GM19397 (cell line): ENCODE measurements around the gene SMARCE1.
"Not testable (repeated sequence)": the region's sequence is repeated elsewhere in the genome, so short reads cannot be mapped to it uniquely, and the experiment has no call there.

Experiments
- ATAC-seq: cut with Tn5 transposase; IDR thresholded peaks from one replicate; pipeline ENCODE4 v1.9.1; 2021; ENCODE audit warnings: mild to moderate bottlenecking, moderate library complexity; ENCODE audit not compliant: unreplicated experiment

The SMARCE1 gene

DNA sequence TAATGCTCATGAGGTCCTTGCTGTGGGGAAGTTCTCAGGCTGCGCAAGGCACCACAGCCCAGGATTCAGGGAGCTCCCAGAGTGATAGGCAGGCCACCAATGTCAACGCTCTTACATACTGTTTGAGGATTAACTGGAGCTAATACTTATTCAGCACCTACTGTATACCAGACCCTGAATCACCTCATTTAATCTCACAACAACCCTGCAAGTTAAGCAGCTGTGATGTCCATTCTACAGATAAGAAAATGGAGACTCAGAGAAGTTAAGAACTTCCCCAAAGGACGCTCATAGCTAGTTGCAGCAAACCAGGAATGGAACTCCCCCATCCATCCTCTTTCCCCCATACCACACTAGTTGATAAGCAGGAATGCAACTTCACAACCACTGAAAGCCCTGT lies 56.9 kb downstream of the SMARCE1 start:
- ATAC-seq, result no peak

DNA sequence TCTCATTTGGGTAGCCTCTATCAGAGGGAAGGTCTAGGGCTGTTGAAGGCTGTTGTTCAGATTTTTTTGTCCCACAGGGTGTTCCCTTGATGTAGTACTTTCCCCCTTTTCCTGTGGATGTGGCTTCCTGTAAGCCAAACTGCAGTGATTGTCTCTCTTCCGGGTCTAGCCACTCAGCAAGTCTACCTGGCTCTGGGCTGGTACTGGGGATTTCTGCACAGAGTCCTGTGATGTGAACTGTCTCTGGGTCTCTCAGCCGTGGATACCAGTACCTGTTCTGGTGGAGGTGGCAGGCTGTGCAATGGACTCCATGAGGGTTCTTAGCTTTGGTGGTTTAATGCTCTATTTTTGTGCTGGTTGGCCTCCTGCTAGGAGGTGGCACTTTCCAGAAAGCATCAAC lies 59.1 kb downstream of the SMARCE1 start:
- ATAC-seq, result no peak

DNA sequence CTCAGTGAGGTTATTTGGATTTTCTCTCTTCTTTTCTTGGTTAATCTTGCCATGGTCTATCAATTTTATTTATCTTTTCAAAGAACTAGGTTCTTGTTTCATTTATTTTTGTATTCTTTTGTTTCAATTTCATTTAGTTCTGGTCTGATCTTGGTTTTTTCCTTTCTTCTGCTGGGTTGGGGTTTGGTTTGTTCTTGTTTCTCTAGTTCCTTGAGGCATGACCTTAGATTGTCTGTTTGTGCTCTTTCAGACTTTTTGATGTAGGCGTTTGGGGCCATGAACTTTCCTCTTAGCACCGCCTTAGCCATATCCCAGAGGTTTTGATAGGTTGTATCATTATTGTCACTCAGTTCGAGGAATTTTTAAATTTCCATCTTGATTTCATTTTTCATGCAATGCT lies 61.4 kb downstream of the SMARCE1 start:
- ATAC-seq, result not testable (repeated sequence)

DNA sequence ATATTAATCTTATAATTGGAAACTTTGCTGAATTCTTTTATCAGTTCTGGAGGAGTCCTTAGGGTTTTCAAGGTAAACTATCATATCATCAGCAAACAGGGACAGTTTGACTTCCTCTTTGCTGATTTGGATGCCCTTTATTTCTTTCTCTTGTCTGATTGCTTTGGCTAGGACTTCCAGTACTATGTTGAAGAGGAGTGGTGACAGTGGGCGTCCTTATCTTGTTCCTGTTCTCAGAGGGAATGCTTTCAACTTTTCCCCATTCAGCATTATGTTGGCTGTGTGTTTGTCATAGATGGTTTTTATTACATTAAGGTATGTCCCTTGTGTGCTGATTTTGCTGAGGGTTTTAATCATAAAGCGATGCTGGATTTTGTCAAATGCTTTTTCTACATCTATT lies 62.7 kb downstream of the SMARCE1 start:
- ATAC-seq, result not testable (repeated sequence)

DNA sequence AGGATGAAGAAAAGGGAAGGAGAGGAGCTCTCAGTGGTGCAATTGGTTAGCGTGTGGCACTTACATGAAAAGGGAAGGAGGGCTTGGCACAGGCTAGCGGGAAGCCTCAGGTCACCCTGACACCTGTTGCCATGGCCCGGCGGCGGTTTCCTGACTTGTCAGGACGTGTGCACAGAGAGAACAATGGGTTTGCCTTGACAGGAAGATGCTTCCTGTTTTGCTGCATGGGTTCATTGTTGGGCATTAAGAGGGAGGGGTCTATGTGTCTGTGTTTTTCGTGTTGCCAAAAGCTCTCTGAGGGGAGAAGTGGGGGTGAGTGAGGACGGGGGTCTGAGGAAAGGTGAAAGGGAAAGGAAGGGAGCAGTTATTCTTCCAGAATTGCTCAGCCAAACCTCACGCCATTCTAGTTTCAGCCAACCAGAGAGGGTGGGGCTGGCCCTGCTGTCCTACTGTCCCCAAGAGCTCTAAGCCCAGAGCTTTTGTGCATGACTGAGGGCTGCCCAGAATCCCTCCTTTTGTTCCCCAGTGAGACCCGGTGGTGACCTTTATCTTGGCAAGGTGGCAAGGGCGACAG lies 65.2 kb downstream of the SMARCE1 start:
- peak; percentile 96 for ATAC-seq

DNA sequence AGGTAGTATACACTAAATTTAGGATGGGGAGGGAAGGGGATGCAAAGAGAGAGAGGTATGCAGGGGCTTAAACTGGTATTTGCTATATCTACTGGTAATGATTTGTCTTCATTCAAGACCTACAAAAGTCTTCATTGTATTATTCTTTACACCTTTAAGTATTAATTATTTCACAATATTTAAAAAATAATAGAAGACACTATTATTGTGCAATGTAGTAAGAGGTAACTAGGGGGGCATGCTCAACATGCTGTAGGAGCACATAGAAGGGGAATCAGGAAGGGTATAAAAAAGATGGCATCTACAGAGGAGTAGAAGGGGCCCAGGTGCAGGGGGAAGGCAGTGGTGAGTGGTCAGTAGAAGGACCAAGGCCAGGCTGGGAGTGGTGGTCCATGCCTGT lies 67.5 kb downstream of the SMARCE1 start:
- no peak for ATAC-seq

DNA sequence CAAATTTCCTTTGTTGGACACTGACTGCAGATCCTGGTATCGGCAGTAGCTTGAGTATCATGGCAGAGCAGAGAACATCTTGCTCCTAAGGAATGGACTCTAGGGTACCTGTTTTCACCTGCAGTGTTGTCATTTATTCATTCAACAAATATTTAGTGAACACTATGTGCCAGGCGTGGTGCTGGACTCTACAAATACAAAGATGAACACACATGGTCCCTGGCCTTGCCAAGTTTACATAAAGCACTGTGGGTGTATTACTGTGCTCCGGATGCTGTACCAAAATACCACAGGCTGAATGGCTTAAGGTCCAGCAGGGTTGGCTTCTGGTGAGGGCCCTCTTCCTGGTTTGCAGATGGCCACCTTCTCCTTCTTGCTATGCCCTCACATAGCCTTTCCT lies 68.1 kb downstream of the SMARCE1 start:
- no peak for ATAC-seq

DNA sequence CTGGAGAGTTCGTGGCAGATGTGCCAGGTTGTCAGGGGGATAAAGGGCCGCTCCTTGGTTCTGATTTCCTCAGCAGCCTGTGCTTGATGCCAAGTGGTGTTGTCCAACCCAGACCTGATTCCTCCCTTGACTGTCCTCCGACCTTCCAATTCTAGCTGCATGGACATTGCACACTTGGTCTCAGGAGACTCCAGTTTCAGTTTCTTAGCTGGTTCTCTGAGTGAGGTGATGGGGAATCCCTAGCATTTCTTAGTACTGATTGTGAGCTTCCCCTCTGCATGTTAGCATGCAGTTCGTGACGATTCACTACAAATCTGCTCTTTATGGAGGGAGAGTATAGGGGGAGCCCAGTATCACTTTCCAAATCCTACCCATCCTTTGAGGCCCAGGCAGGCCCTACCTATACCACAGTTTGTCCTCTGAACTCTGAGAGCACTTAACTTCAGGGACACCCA lies 70.0 kb downstream of the SMARCE1 start:
- no peak for ATAC-seq

DNA sequence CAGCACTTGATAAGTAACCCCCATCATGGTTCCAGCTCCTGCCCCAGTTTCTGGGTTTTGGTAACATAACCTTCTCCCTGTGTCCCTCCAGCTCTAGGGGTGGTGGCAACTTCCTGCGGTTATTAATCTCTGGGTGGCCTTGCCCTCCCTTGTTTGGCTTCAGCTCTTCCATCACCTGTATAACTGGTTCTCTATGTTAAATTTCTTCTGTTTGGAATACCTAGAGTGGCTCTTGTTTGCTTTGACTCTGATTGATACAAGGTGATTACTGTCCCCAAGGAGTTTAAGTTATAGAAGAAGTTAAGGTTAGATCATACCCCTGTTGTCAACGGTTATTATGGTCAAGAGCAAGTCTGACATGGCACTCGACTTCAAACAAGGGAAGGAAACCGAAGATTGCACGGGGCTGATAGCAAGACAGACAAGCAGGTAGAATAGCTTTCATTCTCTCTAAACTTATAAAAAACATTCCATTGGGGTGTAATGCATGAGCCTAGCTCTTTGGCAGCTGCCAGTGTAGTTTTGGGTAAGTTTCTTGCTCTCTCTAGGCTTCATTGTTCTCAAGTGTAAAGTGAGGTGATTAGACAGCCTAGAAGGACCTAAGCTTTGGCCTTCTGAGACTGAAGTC lies 71.4 kb downstream of the SMARCE1 start:
- no peak for ATAC-seq
